IPS-20b (cell line): ENCODE measurements around the gene MAP1A.
"Not testable (repeated sequence)": the region's sequence is repeated elsewhere in the genome, so short reads cannot be mapped to it uniquely, and the experiment has no call there.

Experiments
- H3K27ac ChIP-seq: one replicate; pipeline ENCODE4 v1.5.1; 2013; ENCODE audit warnings: low read length
- H3K27me3 ChIP-seq: 2 replicates; pipeline ENCODE4 v1.6.1; 2013; ENCODE audit warnings: mild to moderate bottlenecking, low read length, inconsistent platforms; ENCODE audit not compliant: insufficient read depth
- H3K36me3 ChIP-seq: 2 replicates; pipeline ENCODE4 v1.6.1; 2013; ENCODE audit warnings: low read depth, mild to moderate bottlenecking, inconsistent platforms, low read length, moderate library complexity; ENCODE audit not compliant: insufficient read depth
- H3K4me1 ChIP-seq: 2 replicates; pipeline ENCODE4 v1.6.1; 2013; ENCODE audit warnings: mild to moderate bottlenecking, control low read depth, inconsistent platforms, low read length, moderate library complexity; ENCODE audit not compliant: insufficient read depth
- H3K4me3 ChIP-seq: 2 replicates; pipeline ENCODE4 v1.5.1; 2013; ENCODE audit warnings: mild to moderate bottlenecking, low read length, inconsistent platforms
- H3K9ac ChIP-seq: 2 replicates; pipeline ENCODE4 v1.6.1; 2013; ENCODE audit warnings: low read depth, mild to moderate bottlenecking, inconsistent platforms, low read length, moderate library complexity
- H3K9me3 ChIP-seq: 2 replicates; pipeline ENCODE4 v1.6.1; 2013; ENCODE audit warnings: mild to moderate bottlenecking, low read depth, low read length, inconsistent platforms; ENCODE audit not compliant: insufficient read depth

MAP1A gene

GRCh38 chr15:43566615-43567014 lies 49.2 kb downstream of the MAP1A start:
- not testable (repeated sequence) for H3K4me3 ChIP-seq, H3K36me3 ChIP-seq, H3K27ac ChIP-seq, H3K27me3 ChIP-seq, H3K4me1 ChIP-seq, H3K9ac ChIP-seq, H3K9me3 ChIP-seq

- not testable (repeated sequence) for H3K9ac ChIP-seq, H3K27me3 ChIP-seq, H3K4me3 ChIP-seq, H3K27ac ChIP-seq, H3K9me3 ChIP-seq, H3K4me1 ChIP-seq, H3K36me3 ChIP-seq
Observed at GRCh38 chr15:43574607-43575006, 57.2 kb downstream of the MAP1A start.
